ENCODE results near the gene TMEM108.

The TMEM108 gene

DNA sequence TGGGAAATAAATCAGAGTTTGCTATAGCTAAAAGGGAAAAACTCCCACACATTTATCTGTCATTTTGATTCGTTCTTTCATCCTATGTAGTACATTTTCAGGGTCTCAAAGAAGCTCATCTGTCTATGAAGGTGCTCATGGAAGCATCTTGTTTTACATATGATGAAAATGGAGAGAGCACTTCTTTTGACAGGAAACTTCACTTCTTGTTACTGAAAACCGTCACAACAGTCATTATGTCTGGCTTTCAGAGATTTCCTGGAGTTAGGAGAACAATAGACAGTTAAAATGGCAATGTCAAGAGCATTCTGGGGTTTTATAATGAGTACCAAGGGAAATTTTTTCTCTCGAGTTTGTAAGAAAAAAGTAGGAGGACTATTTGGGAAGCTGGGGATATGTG, 83.3 kb downstream of the TMEM108 start:
- peak; percentile 14 for DNase-seq

DNA sequence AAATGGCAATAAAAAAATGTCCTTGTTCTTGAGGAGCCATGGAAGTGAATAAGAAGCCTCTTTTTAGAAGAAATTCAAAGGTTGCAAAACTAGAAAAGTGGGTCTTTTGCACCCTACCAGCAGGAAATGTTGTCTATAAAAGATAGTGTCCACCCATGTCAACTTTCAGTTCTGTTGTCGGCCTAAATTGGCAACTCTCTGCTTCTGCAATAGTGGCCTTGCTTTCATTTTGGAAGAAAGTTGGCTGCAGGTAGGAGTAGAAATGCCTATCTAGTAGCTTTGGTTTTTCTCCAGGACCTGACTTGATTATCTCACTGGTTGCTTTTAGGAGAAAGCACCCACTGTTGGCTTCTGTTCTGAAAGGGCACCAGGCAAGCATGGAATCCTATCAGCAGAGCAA, 85.4 kb downstream of the TMEM108 start:
- DNase-seq = no peak

DNA sequence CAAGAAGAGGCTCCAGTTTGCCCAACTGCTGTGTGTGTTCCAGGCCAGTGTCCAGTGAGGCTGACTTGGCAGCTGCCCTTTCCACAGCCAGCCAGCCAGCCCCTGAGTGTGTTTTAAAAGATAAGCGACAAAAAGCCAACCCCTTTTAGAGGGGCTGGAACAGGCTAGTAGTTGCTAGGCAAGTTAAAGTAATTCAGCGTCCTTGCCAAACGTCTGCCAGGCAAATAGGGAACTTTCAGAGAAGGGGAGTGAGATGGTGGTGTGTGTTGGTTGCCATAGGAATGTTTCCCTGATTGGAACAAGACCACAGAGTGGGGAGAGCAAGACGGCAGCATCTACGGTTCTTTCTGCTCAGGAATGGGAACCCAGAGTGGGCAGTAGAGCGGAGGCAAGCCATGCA, 86.3 kb downstream of the TMEM108 start:
- peak; percentile 13 for DNase-seq

DNA sequence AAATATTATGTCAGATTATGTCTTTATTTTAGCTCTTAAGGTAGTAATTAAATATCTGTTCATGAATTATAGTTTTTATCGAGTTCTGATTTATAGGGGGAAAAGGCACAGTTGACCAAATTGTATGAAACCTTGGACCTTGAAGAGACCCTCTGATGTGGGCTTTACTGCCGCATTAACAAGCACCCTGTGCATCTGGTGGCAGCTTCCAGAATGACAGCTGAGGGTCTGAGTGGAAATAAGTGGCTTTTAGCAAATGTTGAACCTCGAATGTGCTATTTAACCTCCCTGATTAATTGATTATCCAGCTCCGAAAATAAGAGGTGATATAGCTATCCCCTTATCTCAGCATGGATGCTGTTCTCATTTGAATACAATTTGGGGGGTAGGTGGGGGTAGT, 87.0 kb downstream of the TMEM108 start:
- DNase-seq = peak; percentile 19

DNA sequence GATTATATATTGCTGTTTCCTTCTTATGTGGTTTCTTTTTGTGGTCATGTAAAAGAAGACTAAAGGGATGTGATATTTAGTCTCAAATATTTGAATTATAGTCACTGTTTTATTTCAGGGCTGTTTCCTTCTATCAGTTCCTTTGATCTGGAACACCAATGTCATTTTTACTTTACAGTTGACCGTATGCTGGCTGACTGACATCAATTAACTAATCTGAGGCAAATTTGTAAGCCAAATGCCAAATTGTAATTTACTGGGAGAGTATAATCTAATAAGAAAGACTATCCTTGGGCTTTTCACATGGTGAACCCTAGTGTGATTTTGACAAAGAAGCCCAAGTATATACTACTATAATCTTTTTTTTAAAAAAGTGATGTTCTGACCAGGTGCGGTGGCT, 87.6 kb downstream of the TMEM108 start:
- no peak for DNase-seq

DNA sequence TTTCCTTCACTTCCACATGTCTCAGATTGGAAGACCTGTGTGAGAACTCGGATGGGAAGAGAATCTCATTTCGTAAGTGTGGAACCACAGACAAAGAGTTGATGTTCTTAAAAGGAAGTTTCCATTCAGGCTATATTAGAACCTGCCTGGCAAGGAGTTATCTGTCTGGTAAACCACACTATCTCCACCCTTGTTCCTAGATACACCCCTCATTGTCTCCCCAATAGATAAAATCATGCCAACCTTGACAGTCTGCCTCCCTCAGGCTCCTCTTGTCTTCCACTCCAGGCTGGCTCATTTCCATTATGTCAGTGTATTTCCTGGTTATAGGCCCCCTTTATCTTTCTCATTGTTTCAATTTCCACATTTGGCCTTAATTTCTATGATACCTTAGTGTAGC, 89.2 kb downstream of the TMEM108 start:
- no peak for DNase-seq

DNA sequence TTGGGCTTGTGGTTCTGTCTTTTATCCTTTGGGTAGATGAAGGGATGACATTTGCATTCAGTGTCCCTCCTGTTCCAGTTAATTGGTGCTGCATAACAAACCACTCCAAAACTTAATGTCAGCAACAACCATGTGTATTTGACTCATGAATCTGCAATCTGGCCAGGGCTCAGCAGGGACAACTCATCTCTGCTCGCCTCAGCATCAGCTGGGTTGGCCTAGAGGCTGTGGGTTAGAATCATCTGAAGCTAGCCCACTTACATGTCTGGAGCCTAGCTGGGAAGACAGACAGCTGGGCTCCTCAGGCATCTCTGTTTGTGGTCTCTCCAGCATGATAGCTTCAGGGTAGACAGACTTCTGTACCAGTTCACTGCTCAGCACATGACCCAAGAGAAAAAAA, 92.0 kb downstream of the TMEM108 start:
- peak; percentile 83 for DNase-seq

DNA sequence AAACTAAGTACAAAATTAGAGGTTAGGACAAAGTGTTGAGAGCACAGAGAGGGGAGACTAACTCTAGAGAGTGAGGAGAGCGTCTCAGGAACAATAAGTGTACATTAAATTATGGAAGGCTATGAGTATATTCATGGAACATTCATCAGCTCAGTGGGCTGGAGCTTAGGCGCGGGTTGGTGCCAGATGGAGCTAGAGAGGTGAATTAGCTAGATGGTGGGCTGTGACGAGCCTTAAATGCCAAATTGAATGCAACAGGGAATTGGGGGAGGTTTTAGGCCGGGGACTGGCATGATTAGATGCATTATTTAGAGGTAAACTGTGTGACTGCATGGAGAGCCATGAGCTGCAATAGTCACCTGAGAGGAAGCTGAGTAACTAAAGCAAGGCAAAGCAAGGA, 97.1 kb downstream of the TMEM108 start:
- peak; percentile 93 for DNase-seq

DNA sequence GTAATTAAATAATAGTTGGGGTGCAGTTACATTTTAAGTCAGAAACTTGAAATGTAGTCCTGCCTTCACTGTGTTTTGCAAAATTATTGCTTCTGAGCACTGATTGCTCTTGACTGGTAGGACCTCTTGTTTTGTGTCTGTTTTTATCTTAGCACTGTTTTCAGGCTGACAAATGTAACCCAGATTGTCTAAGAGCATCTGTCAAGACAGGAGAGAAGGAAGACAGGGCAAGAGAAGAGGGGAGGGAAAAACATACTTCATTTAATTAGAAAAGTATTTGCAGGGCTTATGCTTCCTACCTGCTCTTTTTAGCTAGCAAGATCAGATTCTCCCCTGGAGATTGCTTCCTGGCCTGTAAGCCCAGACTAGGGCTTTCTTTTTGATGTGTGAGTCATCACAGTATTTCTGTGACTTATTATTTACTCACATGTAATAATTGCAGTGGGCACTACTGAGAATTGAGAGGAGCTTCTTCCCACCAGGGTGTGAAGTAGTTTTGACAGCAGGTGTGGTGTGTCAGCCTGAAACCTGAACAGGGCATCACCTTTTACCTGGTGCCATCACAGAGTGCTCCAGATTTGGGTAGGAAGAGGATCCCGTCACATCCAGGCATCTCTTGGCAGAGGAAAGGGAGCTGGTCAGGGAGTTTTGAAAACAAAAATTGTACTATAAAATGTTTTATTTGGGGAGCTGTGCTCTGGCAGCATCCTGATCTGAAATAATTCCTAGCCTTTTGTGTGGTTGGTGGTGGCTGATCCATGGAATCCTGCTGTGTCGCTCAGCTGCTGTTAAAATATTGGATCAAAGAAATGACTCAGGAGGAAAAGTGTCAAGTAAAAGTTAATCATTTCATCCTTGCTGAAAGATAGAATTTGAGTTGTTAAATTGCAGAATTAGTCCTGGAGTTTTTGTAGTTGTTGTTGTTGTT, 98.2 kb downstream of the TMEM108 start:
- DNase-seq = peak; percentile 93

DNA sequence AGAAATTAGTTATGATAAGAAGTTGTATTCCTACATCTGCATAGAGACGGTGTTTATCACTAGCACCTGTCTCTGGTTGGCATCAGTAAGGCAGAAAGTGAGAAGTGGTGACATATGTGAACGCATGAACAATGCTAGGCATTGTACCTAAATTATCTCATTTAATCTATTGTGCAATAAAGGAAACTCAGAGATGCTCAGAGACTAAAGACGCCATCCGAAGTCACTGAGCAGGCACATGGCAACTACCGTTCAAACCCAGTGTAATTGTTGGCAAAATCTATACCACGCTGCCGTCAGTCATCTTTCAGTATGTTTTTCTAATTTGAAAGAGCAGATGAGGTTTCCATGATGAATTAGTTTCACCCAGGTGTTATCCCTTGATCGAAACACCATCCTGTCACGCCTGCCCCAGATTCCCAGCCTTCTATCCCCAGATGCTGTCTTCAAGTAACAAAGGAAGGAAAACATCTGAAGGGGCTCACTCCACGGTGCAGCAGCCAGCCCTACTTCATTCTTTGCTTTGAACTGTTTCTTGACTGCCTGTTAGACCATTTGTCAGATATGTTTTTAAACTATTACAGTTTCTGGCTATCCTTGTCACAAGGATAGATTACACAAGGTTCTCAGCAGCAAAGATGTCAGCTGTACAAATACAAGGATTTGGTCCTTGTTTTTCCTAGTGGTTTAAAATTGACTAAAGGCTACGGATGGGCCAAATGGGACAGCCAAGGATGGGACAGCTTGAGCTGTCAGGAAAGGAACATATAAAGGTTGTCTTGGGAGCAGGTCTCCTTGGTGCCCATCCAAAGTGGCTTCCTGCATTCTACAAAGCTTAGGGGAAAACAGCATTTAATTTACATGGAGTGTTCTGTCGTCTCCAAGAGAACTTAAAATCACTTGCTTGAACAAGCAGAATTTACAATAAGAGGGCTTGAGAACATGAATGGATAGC, 99.1 kb downstream of the TMEM108 start:
- DNase-seq = peak; percentile 34

DNA sequence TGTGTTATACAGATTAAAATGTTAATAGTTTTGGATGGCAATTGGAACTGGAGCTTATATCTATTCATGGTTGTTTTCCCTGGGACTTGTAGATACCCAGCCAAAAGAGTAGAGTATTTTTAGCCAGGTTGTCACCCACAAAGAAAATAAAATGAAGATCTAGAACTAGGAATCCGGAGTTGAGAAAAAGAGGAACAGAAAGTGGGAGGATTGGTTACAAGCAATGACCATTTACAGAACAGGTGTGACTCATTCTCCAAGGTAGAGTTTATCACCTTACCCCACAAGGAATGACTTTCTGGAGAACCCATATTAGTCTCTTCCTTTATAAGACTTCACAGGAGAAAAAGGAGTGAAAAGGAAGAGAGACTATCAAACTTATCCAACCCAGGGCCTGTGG, 99.8 kb downstream of the TMEM108 start:
- DNase-seq = no peak

DNA sequence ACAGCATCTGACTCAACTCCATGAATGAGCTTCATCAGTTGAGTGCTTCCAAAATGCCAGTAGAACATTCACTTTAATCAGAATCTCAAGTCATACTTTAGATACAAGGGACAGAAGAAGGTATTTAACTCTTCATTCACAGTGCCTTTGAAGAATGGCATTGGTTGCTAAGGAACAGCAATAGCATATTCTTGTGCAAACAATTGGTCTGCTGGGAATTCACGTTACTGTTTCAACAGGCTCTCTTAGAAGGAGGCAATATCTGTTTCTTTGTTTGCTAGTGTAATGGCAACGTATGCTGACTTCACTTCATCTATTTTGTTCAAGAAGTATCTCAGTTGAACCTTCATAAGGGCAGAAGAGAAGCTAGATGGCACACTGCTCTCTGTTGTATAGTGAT, 113.9 kb downstream of the TMEM108 start:
- DNase-seq = peak; percentile 88

DNA sequence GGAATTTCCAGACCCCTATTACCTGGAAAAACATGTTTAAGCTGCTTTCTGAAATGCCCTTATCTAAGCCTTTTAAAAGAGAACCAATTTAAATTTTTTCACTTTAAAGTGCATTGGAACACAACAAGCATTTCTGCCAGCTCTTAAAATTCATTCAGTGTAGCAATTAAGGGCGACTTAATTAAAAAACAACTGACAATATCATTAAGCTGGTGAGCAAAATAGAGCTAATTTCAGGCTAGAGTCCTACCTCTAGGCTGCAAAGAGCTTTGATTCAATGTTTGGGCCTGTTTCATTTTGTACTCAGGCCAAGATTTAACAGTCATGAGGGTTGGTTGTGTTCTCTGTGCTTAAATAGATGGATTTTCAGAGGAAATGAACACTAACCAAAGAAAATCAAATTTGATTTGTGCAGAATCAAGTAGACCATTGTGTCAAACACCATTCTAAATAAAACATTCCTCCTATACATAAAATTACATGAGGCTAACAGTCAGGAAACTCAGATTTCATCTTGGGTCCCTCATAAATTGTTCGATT, 114.6 kb downstream of the TMEM108 start:
- no peak for DNase-seq

DNA sequence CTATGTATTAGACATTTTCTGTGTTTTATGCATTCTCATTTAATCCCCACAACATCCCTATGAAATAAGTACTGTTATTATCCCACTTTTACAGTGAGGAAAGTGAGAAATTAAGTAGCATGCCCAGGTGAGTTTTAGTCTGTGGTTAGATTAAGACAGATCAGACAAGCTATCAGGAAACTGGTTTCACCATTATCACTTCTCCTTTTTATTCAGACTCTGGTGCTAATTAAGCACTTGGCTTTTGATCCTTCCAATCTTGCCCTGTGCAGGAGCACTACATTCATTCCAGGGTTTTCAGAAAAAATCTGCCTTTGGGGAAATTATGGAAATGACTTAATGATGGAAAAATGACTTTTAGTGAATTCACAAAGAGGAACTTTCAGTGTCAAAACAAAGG, 115.2 kb downstream of the TMEM108 start:
- no peak for DNase-seq

DNA sequence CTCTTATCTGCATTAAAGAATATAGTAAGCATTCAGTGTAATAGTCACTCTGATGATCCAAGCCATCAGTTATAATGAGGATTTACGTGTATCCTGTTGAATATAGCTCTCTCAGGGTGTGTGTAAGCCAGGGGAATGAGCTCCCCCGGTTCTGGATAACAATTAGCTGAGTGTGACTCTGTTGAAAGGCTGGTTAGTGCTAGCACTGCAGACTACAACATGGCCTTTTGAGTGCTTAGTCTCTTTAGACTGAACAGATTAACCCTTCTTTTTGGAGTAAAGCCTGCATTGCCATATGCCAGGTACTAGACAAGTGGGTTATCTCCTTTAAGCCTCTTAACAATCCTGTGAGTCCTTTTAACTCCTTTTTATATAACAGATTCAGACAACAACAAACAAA, 119.5 kb downstream of the TMEM108 start:
- no peak for DNase-seq

DNA sequence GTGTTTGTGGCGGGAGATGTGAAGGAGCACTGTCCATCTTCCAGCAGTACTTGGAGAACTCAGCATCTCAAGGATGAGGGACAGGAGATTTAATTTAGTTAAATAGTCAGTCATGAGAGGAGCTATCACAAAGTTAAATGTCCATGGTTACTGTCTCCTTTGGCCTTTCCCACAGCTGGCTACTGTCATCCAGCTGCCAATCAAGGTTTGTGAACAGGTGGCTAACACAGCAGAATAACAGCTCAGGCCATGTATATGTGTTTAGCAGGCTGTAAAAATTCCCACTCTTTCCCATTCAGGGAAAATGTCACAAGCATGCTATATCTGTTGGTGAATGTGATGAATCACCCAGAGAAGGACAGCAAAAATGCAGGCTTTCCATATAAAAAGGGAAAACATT, 120.5 kb downstream of the TMEM108 start:
- DNase-seq = no peak

DNA sequence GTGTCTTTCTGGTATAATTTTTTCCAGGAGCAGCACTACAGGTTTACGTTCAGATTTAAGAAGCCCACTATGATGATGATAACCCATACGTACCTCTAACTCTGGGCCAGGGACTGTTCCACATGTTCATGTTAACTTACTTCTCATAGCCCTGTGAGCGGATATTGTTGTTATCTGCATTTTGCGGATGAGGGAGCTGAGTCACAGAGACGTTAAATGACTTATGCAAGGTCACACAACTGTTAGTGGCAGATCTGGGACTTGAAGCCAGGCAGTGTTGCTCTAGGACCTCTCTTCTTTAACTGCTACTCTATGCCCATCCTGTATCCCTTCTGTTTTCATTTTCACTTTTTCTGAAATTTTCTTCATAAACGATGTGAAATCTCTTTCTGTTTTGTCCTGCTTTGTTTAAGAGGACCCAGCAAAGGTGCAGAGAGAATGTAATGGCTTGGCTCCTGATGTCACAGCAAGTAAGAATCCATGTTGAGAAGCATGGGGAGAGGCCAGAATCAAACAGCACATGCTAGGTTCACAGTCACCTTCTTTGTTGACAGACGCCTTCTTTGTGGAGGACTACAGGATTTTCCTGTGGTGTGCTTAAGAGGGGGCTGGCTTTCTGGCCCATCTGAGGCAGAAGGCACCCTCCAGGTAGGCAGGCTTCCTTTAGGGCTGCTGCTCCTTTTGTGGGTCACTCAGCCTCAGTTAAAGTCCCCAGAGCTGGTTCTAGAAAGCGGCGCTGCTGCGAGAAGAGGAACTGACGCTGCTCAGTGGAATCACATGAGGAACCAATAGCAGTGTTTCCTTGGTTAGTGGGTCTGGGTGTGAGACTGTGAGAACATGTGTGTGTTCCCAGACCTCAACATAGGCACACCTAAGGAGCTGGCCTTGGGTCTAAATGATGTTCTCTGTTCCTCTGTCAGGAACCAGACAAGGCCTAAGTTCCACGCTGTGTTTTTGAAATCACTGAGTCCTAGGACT, 121.6 kb downstream of the TMEM108 start:
- no peak for DNase-seq

DNA sequence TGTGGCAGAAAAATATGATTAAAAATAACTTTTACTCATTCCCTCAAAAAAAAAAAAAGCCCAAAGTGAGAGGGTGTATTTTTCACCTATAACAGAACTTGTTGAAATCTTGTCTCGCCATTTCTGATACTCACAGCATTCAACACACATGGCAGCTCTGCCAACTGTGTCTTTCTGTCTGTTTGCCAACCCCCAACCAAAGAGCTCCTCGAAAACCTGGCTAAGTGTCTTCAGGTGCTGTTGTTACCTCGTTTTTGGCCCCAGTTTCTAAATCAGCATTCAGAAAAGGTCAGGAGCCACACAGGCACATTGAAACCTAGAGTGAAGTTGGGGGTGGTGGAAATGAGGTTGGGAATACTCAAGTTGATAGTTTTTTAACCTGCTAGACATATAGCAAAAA, 123.5 kb downstream of the TMEM108 start:
- no peak for DNase-seq

DNA sequence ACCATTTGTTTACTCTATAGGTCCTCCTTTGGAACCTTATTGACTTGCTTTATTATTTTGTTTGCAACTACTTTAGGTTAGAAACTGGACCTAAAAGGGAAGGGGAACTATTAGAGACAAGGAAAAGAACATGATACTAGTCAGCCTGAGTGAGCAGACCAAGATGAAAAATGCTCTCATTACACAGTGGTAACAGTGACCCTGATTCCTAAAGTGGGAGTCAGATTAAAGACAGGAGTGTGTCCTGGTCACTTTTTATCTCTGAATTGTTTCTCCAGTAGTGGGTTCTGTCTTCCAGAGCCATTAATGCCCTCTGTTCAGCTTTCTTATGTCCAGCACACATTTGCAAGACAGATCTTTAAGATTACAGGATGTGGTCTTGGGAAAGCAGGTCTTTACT, 124.1 kb downstream of the TMEM108 start:
- DNase-seq = no peak

DNA sequence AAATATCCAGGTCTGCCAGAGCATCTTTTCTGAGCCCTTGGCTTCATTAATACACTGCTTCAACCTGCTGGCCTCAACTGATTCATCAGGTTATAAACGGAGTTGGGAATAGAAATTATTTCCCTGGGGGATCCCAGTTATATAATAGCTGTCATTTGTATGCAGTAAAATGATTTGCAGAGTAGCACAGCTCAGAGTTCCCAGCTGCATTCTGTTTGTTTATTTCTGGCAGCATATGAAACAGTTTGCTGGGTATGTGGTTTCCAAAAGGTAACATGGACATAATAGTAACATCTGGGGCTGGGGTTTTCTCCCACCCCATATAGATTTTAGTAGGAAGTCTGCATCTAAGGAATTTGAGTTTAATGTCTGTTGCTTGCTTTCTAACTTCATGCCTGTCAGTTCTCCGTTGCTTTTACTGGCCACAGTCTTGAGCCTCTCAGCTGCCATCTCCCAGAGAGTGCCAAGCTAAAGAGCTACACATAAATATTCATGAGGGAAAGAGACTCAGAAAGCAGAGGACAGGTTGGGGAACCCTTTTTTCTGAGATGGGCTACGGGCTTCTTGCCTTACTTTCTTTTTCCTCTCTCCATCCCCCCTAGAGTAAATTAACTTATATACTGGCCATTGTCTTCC, 124.6 kb downstream of the TMEM108 start:
- DNase-seq = peak; percentile 63

DNA sequence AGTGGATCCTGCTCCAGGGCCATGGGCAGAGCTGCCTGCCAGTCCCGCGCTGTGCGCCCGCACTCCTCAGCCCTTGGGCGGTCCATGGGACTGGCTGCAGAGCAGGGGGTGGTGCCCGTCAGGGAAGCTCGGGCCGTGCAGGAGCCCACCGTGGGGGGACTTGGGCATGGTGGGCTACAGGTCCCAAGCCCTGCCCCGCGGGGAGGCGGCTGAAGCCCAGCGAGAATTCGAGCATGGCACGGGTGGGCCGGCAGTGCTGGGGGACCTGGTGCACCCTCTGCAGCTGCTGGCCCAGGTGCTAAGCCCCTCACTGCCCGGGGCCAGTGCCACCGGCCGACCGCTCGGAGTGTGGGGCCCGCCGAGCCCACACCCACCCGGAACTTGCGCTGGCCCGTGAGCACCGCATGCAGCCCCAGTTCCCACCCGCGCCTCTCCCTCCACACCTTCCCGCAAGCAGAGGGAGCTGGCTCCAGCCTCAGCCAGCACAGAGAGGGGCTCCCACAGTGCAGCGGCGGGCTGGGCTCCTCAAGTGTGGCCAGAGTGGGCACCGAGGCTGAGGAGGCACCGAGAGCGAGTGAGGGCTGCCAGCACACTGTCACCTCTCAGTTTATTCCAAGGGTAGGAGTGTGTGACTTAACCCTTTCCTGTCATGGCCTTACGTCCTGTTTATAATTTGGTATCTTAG, 129.3 kb downstream of the TMEM108 start:
- no peak for DNase-seq
